OCI-LY7 (cell line): ENCODE results near the gene MAMLD1.

Source experiments
- EZH2phosphoT487 ChIP-seq: fragments of 200-600 bp; sonication (generic); IDR thresholded peaks from 2 replicates; pipeline ENCODE4 v1.6.1; 2018; ENCODE audit warnings: low read depth, borderline replicate concordance, mild to moderate bottlenecking, mixed run types, antibody characterized with exemption, low read length, moderate library complexity, mixed read lengths
- TF ChIP-seq, protein P1 (sequence below): fragments of 200-600 bp; sonication (generic); conservative IDR thresholded peaks from 2 replicates; pipeline ENCODE4 v1.5.1; 2014; ENCODE audit warnings: mild to moderate bottlenecking, antibody characterized with exemption, low read length, moderate library complexity, mixed read lengths

DNA sequence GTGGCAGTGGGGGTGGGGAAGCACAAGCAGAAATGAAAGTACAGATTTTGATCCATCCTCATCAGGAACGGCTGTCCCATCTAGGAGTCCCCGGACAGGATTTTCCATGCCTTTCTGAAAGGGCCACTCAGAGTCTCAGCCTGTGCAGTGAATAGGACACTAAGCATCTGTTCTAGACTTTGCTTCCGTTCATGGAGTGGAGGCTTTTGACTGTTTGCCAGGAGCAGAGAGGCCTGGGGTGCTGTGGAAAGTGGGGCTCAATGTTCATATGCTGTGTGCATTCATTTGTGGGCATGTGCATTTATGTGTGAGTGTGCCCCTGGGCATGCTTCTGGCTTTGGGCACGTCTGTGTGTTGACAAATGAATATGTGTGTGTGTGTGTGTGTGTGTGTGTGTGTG is 25.6 kb upstream of the MAMLD1 start:
- TF ChIP-seq, protein P1, sequence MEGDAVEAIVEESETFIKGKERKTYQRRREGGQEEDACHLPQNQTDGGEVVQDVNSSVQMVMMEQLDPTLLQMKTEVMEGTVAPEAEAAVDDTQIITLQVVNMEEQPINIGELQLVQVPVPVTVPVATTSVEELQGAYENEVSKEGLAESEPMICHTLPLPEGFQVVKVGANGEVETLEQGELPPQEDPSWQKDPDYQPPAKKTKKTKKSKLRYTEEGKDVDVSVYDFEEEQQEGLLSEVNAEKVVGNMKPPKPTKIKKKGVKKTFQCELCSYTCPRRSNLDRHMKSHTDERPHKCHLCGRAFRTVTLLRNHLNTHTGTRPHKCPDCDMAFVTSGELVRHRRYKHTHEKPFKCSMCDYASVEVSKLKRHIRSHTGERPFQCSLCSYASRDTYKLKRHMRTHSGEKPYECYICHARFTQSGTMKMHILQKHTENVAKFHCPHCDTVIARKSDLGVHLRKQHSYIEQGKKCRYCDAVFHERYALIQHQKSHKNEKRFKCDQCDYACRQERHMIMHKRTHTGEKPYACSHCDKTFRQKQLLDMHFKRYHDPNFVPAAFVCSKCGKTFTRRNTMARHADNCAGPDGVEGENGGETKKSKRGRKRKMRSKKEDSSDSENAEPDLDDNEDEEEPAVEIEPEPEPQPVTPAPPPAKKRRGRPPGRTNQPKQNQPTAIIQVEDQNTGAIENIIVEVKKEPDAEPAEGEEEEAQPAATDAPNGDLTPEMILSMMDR, result no peak
- TF ChIP-seq EZH2phosphoT487, result no peak
